Kasumi-1 (cell line): Measurements from ENCODE around the gene PVRIG.
"Not testable (repeated sequence)": the region's sequence is repeated elsewhere in the genome, so short reads cannot be mapped to it uniquely, and the experiment has no call there.

Experiments
- DNase-seq, 2 experiments: peaks; one replicate each; lab custom pipeline; 2025; lab: John Stamatoyannopoulos, UW

PVRIG gene

DNA sequence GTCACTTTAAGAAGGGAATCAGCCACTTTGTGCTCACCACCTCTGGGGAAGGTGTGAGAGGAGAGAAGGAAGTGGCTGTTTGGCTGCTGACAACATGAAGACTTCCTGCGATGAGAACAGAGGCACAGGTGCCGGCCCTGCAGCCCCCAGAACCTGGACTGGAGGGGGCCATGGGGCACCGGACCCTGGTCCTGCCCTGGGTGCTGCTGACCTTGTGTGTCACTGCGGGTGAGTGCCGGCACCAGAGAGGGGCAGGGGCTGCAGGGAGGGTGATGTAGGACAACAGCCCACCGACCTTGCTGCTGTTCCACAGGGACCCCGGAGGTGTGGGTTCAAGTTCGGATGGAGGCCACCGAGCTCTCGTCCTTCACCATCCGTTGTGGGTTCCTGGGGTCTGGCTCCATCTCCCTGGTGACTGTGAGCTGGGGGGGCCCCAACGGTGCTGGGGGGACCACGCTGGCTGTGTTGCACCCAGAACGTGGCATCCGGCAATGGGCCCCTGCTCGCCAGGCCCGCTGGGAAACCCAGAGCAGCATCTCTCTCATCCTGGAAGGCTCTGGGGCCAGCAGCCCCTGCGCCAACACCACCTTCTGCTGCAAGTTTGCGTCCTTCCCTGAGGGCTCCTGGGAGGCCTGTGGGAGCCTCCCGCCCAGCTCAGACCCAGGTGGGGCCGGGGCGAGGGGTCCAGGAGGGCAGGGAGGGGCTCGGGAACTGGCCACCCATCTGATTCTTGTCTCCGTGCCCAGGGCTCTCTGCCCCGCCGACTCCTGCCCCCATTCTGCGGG is at the start of gene PVRIG:
Gene PVRIG (plus strand): TSS at position 149 of the 785 bp plus-strand sequence. CDS start 22 bp downstream, at position 171.
- DNase-seq: not testable (repeated sequence)

DNA sequence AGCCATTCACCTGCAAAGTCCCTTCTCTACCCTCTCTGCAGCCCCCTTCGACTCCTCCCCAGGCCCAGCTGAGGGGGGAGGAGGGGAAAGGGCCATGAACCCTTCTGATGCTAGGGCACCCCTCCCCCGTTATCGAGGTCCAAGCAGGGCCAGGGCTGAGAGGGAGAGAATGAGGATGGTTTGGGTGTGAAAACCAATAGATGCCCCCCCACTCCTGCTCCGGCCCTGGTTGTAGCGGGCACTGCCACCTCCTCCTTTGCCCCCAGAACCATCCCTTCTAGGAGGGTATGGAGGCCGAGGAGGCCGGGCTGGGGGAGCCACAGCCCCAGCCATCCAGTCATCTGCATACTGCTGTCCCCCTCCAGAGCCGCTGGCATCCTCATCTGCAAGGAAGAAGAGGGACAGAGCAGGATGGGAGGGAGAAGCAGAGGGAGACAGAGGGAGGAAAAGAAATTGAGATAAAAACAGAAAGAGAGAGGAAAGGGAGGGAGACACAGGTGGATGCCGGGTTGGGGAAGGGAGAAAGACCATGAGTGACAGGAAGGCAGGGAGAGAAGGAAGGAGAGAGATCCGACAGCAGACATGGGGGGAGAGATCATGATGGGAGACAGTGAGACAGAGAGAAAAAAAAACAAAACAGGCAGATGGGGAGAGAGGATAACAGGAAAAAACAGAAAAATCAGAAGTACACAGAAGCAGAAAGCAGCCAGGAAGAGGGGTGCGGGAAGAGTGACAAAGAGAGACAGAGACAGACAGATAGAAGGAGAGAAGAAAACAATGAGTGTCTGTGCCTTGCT is 49.5 kb upstream of the PVRIG start:
- DNase-seq: no peak

DNA sequence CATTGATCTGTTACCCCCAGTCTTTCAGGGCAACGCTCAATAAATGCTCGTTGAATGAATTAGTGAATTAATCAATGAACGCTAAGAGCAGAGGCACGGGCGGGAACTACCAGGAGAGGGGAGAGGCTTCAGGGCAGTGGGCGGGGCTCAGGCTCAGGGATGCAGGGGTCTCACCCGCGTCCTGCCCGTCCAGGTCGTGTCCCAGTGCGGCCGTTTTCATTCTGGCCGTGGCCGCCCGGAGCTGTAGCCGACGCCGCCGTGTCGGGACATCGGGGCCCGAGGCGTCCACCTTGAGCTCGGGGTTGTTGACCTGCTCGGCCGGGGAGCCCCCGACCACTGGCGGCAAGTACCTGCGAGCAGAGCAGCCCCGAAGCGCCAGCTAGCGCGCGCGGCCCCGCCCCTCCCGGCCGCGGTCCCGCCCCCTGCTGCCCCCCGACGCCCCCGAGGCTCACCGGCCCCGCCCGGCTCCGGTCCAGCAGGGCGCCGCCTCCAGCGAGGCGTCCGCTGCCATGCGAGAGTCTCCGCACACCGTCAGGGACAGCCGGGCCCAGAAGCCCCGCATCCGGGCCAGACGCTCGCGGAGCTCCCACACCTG is 48.6 kb upstream of the PVRIG start:
- no peak for DNase-seq

DNA sequence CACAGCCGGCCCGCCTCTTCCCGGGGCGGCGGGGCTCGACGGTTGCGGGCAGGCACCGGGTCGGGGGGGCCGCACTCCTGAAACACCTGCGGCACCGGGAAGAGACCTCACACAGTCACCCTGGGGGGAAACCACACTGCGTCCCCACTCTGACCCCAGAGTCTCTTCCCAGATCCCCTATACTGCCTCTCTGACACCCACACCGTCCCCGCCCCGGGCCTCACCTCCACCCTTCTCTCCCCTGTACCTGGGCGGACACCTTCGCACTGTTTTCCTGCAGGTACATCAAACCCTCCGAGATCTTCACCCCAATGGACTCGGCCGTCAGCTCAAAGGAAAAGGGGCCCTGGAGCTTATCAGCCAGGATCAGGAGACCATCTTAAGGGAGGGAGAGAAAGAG is 47.9 kb upstream of the PVRIG start:
- no peak for DNase-seq

DNA sequence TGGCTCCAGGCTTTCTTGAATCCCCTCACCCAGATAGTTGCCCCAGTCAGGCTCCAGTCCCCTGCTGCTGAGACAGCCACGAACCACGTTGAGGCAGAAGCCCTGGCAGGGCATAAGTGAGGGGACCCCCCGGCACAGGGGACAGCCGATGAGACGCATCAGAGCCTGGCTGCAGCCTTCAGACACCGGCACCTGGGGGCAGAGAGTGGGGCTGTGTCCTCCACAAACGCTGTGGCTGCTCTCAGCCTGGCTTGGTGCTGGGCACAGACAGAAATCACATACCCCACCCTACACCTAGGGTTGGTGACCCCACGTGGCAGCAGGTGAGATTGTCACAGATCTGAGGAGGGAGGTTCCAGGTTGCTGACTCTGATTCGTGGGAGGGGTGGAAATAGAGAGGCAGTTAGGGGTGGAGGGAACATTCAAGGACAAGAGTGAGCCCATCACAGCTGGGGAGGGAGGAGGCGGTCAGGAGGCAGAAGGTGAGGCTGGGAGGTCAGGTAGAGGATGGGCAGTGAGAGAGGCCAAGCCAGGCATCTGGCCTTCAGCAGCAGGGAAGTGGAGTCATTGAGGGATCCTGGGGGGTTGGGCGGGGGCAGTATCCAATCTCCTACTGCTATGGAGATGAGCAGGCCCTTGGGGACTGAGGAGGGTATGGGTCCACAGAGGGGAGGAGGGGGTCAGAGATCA is 45.8 kb upstream of the PVRIG start:
- DNase-seq: no peak

DNA sequence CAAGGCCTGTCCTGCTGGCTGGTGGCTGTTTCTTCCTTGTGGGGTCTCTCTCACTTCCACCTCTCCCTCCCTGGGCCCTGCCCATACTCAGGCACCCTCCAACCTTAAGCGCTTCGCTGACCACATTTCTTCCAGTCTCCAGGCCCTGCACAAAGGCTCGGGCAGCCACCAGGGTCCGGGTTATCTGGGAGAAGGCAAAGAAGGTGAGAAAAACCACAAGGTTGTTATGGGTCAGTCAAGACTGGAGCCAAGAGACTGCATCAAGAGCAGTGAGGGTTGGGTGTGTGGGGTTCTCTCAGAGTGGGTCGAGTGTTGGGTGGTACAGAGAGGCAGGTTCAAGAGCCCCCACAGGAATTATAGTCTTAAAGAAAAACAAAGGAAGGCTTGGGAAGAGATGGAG is 45.2 kb upstream of the PVRIG start:
- DNase-seq: no peak

DNA sequence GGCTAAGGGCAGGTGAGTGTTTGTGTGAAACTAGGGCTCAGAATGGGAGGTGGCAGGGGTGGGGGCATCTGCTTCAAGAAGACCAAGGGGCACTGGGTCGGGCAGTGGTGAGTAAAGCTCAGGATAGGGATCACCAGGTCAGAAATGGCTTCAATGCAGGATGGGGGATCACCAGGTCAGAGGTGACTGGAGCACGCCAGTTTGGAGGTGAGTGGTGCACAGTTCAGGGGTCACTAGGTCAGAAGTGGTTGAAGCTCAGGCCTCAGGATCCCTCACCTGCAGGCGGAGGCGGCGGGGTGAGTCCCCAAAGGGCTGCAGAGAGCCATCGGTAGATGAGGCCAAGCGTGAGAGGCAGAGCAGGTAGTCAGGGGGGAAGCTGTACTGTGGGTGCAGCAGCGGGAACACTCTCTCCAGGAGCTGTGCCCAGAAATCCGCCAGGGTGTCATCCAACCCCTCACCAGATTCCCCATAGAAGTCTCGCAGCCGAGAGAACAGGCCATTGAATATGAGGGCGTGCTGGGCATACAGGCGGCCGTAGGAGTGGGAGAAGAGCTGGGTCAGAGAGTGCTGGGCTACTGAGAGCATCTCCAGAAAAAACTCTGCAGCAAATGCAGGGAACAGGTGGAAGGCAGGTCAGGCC is 44.3 kb upstream of the PVRIG start:
- DNase-seq: no peak

DNA sequence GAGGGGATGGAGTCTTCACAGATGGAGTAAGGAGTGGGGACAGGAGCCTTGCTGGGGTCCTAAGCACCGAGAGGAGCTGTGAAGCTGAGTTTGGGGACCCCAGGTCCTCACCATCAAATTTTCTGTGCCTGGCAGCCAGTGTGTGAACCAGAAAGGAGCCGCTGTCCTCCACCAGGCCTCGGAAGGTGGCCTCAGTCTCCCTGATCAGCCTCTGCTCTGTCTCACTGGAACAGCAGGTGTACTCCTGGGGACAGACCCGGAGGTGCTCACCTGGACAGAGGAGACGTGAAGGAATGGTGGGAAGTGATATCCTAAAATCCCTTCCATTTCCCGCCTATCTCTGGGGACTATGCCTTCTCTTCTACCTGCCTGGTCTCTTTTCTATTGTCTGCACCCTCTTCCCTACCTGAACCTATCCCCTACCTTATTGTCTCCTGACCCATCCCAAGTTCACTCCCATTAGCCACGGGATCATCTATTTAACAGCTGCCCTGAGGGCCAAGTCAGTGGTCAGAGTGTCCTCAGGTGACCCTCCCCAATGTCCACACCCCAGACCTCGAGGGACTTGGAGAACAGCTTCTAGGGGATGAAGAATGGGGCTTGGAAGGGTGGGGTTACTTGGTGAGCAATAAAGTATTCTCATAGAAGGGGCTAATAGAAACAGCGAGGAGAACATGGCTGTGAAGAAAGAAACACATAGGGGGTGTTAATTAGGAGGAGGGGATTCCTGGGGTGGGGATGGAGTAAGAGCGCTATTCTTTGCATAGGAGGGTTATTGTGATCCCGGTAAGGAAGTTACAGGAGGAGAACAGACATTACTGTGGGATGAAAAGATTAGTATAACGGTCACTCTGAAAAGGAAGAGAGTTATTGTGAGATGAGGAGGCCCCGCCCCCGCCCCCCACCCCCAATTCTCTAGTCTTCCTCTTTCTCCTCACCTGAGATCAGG is 43.4 kb upstream of the PVRIG start:
- no peak for DNase-seq

DNA sequence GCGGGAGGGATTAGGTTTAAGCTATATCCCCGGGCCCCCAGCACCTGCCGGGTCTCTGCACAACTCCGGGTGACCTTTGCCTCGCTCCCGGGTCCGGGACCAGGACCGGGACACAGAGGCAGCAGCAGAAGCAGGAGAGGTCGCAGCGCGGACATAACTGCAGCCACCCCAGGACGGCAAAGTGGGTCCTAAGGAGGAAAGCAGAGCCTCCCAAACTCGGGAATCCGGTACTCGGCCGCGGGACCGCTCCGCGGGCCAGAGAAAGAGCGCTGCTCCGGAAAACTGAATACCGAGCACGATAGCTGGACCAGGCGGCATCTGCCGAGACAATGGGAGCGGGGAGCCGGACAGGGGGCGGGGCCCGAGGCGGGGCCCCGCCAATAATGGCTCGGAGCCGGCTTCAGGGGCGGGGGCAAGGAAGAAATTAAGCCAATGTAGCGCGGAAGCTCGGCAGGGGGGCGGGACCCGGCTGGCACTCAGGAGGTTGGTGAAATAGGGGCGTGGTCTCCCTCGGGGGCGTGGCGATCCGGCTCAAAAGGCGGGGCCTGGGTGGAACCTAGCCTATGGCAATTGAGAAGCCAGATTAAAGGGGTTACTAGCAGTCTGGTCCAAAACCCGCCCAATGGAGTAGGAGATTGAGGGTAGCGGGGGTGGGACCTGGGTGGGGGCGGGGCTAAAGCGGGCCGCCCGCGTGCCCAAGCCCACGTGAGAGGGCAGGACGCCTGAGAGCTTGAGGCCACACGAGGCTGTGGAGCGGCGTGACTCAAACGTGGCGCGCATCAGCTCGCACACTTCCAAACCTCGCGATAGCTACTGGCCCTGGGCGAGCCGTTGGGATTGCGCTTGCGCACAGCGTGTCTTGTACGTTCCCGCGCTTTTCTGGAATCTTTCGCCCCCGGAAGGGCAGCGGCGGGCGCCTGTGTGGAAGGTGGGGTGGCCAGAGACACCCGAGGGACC is 42.4 kb upstream of the PVRIG start, which contains the start of the genes GPC2 and STAG3:
Gene GPC2 (minus strand): TSS at position 337 of the 957 bp plus-strand sequence. CDS start 182 bp downstream, at position 155.
Gene STAG3 (plus strand): TSS at position 874 of the 957 bp plus-strand sequence. CDS start 2,639 bp downstream, outside the sequence.
- DNase-seq: peak; percentile 94 to 96

DNA sequence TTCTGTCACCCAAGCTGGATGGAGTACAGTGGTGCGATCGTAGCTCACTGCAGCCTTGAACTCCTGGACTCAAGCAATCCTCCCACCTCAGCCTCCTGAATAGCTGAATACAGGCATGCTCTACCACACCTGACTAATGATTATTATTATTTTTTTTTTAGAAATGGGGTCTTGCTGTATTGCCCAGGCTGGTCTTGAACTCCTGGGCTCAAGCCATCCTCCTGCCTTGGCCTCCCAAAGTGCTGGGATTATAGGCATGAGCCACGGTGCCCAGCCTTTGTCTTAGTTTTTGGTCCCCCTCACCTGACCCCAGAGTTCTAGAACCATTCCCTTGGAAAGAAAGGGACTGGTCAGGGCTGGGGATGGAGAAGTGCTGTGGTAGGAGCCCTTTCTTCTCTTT is 39.7 kb upstream of the PVRIG start:
- DNase-seq: not testable (repeated sequence)

DNA sequence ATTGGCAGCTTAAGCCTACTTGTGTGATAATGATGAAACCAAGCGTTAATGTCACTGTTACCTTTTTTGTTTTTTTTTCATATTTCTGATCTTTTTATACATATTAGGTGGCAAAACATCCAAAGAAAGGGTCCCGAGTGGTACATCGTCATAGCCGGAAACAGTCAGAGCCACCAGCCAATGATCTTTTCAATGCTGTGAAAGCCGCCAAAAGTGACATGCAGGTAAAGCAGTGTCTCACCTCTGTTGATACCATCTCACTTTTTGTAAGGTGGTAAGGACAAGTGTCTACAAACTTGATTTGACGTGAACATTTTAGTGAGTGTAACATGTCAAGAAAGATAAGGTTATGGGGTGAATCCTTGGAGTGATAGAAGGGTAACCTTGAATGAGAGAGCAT is 37.1 kb upstream of the PVRIG start:
- DNase-seq: not testable (repeated sequence)

DNA sequence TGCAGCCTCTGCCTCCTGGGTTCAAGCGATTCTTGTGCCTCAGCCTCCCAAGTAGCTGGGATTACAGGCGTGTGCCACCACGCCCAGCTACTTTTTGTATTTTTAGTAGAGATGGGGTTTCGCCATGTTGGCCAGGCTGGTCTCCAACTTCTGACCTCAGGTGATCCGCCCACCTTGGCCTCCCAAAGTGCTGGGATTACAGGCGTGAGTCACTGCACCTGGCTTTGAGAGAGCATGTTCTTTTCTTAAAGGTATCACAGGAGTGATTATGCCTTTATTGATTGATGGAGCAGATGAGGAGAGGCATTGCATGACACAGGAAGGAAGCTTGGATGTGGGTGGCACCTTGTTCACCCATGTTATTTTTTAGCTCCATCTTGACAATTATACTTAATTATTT is 36.7 kb upstream of the PVRIG start:
- DNase-seq: not testable (repeated sequence)

DNA sequence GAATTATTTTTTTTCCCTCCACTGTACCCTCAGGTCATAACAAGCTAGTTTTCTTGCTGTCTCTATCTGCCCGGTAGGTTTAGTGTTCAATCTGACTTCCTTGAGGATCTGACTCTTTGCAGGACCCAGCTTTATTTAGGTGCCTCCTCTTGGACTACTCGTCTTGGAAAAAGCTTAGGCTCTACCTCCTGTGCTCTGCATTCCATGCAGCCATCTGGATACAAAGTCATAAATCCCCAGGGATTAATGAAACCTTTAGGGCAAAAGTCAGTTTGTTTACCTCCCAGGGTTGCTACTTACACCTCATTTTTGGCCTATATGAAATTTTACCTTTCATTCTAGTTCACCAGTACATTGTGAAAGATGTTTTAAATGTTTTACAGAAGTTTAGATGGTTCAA is 34.0 kb upstream of the PVRIG start:
- no peak for DNase-seq

DNA sequence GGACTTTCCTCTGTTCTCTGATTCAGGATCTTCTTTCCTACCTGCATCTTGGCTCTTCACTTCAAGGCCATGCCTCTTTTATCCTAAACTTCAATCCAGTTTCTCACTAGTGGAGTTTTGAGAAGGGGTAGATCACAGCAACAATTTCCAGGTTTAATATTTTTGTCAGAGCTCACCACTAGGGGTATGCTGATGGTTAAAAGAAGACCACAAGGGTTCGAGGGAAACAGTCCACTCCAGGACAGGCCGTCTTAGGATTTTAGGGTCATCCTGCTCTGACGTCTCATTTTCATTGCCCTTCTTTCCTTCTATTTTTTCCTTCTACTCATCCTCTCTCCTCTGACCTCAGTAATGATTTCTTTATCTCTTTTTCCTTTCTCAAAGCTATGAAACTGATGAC is 30.7 kb upstream of the PVRIG start:
- DNase-seq: peak; percentile 2 to 17

DNA sequence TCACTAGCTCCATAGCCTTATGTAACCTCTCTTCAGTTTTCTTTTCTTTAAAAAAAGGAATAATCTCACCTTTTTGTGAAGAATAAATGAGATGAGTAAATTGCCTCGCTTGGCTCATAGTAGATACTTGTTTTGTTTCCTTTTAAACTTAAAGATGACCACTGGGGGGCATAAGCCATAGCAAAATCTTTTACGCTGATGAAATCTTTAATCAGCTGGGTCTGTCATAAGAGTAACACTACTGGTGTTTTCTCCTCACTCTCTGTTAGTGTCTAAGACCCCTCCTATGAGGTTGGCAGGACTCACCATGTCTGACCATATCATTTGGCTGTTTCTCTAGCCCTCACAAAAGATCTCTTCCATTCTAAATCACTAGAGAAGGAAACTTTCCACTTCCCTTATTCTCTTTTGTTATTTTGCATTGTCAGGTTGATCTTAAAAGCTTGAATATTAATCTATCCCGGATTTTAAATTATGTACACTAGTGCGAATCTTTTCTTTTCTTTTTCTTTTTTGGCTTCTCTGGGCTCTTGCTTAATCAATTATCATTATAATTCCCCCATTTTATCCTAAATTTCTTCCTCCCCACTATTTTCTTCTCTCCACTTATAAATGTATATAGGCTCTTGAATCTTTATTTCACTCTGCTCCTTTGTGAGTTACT is 29.6 kb upstream of the PVRIG start:
- DNase-seq: peak; percentile 42 to 50

DNA sequence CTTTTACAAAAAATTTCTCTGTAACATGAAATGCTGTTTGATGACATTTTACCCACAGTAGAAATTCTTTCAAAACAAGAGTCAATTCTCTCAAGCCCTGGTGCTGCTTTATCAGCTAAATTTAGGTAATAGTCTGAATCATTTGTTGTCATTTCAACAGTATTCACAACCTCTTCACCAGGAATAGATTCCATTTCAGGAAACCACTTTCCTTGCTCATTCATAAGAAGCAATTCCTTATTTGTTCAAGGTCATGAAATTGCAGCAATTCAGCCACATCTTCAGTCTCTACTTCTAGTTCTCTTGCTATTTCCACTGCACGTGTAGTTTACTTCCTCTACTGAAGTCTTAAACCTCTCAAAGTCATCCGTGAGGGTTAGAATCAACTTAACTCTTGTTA is 28.0 kb upstream of the PVRIG start:
- peak; percentile 14 to 22 for DNase-seq

DNA sequence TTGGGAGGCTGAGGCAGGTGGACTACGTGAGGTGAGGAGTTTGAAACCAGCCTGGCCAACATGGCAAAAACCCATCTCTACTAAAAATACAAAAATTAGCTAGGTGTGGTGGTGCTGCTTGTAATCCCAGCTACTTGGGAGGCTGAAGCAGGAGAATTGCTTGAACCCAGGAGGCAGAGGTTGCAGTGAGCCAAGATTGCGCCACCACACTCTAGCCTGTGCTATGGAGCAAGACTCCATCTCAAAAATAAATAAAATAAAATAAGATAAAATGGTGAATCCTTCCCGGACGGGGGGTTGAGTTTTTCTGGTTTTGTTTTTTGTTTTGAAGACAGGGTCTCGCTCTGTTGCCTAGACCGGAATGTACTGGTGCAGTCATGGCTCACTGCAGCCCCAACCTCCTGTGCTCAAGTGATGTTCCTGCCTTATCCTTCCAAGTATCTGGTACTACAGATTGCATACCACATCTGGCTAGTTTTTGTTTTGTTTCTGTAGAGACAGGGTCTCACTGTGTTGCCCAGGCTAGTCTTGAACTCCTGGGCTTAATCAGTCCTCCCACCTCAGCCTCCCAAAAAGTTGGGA is 27.4 kb upstream of the PVRIG start:
- DNase-seq: not testable (repeated sequence)

DNA sequence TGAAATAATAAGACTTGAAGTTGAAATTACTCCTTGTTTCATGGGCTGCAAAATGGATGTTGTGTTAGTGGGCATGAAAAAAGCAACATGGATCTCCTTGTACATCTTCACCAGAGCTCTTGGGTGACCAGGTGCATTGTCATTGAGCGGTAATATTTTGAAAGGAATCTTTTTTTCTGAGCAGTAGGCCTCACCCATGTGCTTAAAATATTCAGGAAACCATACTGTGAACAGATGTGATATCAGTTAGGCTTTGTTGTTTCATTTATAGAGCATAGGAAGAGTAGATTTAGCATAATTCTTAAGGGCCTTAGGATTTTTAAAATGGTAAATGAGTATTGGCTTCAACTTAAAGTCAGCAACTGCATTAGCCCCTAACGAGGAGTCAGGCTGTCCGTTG is 26.8 kb upstream of the PVRIG start:
- no peak for DNase-seq
